ENCODE results near the gene PIK3C2B.
"Not testable (repeated sequence)": the region's sequence is repeated elsewhere in the genome, so short reads cannot be mapped to it uniquely, and the experiment has no call there.

Gene PIK3C2B

GRCh38 chr1:204494281-204495077, at the start of gene PIK3C2B:
TSS of gene PIK3C2B (minus strand) at chr1:204494805. CDS start at chr1:204469802, 25,003 bp downstream.
- DNase-seq (ENCODE audit: low spot score): peak; percentile 88

DNA sequence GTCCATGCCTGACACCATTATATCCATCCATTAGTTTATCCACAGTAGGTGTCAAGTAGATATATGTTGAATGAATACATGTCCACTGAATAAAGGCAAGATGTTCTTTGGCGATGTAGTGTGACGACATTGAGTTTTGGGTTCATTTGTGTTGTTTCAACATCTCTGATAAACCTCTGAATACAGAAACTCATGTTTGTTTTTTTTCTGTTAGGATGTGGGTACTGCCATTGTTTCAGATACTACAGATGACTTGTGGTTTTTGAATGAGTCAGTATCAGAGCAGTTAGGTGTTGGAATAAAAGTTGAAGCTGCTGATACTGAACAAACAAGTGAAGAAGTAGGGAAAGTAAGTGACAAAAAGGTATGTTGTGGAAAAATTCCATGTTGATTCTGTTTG, 49.7 kb upstream of the PIK3C2B start:
- DNase-seq (ENCODE audit: low spot score): no peak

DNA sequence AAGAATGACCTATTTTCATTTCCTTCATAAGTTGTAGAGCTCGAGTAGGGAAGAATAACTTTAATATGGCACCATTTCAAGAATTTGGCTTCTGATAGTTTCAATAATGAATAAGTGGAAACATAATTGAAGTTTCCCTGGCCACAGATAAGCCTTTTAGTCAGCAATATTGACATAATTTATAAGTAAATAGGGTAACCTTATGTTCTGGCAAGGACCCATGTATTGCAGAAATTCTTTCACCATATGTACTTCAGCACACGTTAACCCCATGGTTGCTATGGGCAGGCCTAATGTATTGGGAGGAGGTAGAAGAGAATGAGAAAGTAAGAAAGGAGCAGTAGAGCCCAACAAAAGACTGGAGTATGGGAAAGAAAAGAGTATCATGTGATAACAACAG, 47.0 kb upstream of the PIK3C2B start:
- no peak for DNase-seq (ENCODE audit: low spot score)

DNA sequence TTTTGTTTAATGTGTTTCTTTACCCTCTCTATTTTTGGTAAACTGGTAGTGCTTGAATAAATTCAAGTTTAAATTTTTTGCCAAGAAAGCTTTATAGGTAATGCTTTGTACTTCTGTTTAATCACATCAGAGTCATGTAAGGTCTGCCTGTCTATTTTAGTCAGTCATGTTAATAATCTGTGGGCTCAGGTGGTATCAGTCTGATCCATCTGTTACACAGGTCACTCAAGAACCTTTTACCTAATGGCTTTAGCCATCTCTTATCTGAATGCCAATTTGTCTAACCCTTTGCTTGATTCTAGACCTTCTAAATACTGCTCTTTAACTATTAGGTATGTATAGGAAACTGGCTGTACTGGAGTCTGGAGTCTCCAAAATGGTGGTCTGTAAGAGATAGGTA, 38.2 kb upstream of the PIK3C2B start:
- no peak for DNase-seq (ENCODE audit: low spot score)

- no peak for DNase-seq (ENCODE audit: low spot score)
These were observed 36.3 kb upstream of the PIK3C2B start for GRCh38 chr1:204530932-204531331.

DNA sequence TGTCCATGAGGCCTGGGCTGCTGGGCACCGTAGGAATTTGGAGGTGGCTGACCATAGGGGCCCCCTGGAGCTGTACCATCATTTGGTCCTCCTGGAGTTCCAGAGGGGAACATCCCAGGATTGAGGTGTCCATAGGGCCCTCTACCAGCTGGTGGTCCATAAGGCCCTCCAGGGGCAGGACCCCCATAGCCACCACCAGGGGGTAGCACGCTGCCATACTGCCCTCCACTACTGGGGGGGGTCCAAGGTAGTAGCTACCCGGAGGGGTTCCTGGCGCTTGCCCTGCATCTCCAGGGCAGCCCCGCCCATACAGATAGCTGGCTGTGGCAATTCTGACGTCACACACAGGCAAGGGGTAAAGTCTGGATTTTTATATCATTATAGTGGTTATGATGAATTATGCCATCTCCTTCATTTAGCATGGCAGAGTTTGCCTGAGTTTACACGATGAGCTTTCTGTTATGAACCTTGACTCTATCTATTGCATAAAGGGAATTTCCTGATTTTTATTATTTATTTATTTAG, 34.8 kb upstream of the PIK3C2B start:
- DNase-seq (ENCODE audit: low spot score): no peak

GRCh38 chr1:204528677-204529076, 34.1 kb upstream of the PIK3C2B start:
- DNase-seq (ENCODE audit: low spot score): no peak

GRCh38 chr1:204528241-204528640, 33.6 kb upstream of the PIK3C2B start:
- DNase-seq (ENCODE audit: low spot score): no peak

DNA sequence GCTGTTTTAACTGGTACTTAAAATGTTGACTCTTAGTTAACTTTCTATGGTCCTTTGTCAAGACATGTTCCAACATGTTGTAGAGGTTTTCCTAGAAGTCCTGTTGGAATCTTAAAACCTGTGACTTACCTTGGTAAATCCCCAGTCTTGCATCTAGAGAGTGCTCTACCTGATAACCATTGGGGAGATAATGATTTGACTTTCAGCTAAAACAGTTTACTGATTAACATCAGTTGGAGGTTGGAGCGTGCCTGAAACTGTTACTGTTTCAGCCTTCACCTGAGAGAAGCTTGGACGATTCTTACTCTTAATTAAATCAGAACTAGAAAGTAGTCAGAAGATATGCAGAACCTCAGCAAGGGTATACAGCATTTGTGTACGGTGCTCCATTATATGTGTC, 30.4 kb upstream of the PIK3C2B start:
- no peak for DNase-seq (ENCODE audit: low spot score)

DNA sequence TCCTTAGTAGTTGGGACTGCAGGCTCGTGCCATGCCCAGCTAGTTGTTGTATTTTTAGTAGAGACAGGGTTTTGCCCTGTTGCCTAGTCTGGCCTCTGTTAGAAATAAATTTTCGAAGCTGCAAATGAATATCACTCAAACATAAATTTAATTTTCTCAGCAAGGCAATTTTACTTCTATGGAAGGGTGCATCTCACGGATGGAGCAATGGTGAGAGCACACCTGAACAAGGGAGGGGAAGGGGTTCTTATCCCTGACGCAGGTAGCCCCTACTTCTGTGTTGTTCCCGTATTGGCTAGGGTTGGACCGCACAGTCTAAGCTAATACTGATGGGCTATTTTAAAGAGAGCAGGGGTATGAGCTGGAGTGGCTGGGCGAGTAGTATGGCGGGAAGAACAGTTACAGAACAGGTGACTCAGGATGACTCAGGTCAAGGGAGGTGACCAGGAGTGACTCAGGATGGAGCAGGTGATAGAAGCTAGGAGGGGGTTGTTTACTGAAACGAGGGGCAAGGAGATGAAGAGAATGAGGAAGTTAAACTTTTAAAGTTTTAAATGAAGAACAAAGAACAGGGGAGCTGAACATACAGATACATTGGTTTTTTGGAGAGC, 29.1 kb upstream of the PIK3C2B start:
- DNase-seq (ENCODE audit: low spot score): peak; percentile 47

GRCh38 chr1:204521941-204522521, 27.4 kb upstream of the PIK3C2B start:
- not testable (repeated sequence) for DNase-seq (ENCODE audit: low spot score)

GRCh38 chr1:204520834-204521709, 26.5 kb upstream of the PIK3C2B start:
- DNase-seq (ENCODE audit: low spot score): peak; percentile 72

DNA sequence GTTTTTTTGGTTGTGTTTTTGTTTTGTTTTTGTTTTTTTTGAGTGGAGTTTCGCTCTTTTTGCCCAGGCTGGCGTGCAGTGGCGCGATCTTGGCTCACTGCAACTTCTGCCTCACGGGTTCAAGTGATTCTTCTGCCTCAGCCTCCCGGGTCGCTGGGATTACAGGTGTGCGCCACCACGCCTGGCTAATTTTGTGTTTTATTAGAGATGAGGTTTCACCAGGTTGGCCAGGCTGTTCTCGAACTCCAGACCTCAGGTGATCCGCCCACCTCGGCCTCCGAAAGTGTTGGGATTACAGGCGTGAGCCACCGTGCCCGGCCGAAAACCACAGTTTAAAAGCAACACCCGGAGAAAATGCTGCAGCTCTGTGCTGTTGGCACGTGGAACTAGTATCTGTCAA, 22.8 kb upstream of the PIK3C2B start:
- DNase-seq (ENCODE audit: low spot score): not testable (repeated sequence)

DNA sequence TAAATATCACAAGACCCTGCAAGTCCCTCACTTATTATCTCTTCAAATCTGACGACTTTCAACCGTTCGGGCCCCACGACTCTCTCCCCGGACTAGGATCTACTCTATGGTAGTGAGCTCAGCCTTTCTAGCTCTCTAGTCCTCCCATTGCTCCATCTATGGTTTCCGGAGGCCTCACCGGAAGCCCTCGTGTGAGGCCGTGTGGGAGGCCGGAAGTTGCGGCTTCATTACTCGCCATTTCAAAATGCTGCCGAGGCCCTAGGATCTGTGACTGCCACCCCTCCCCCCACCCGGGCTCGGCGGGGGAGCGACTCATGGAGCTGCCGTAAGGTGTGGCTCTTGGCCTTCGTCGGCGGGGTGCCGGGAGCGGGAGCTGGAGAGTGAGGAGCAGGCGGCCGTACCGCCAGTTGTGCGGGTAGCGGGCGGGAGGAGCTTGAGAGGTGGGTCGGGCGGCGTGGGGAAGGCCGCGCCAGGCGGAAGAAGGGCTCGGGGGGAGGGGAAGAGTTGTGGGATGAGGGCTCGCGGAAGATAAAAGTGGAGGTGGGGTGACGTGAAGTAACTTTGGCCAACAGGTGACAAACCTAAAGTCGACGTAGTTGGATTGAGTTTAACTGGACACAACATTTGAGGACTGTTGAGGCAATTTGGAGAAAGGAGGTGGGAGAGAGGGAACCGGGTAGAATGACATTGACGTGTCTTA, 21.7 kb upstream of the PIK3C2B start, which contains the start of gene MDM4:
MDM4 (plus strand) TSS at position 227 of the 700 bp plus-strand sequence. CDS start 9,113 bp downstream, outside the sequence.
- peak; percentile 97 for DNase-seq (ENCODE audit: low spot score)

- DNase-seq (ENCODE audit: low spot score): no peak
These were observed 20.2 kb upstream of the PIK3C2B start for GRCh38 chr1:204514828-204515227.

GRCh38 chr1:204513117-204513716, 18.6 kb upstream of the PIK3C2B start:
- DNase-seq (ENCODE audit: low spot score): no peak

DNA sequence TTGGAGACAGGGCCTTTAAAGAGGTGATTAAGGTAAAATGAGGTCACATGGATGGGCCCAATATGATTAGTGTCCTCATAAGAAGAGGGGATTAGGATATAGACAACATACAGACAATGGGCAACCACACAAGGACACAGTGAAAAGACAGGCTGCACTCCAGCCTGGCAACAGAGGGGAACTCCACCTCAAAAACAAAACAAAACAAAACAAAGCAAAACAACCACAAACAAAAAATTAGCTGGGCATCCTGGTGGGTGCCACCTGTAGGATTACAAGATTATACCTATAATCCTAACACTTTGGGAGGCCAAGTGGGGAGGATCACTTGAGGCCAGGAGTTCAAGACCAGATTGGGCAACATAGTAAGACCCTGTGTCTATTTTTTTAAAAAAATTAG, 16.8 kb upstream of the PIK3C2B start:
- DNase-seq (ENCODE audit: low spot score): no peak

- DNase-seq (ENCODE audit: low spot score): no peak
These were observed 14.6 kb upstream of the PIK3C2B start for GRCh38 chr1:204509186-204509635.

DNA sequence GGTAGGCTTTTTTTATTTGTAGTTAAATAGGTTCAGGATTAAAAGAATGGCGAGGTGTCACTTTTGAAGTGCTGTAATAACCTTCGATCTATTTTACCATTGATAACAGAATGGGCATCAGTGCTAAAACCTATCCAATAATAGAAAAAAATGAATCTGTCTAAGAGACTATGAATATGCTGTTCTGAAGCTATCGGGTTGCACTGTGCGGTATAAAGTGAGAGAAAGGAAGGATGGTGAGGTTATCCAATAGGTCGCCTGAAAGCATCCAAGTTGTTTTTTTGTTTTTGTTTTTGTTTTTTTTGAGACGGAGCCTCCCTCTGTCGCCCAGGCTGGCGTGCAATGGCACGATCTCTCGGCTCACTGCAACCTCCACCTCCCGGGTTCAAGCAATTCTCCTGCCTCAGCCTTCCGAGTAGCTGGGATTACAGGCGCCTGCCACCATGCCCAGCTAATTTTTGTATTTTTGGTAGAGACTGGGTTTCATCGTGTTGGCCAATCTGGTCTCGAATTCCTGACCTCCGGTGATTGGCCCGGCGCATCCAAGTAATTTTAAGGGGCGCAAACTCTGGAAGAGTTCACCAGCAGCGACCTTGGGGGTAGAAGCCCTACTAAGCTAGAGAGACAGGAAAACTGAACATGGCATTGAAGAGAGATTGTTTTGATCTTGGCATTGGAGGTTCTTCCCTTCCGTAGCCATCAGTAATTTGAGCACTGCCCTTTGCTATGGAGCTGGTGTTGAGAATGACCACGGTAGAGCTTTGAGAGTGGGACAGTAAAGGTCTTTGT, 12.9 kb upstream of the PIK3C2B start:
- peak; percentile 78 for DNase-seq (ENCODE audit: low spot score)

- peak; percentile 88 for DNase-seq (ENCODE audit: low spot score)
These were observed 12.3 kb upstream of the PIK3C2B start for GRCh38 chr1:204506969-204507316.

Data from SW480 (cell line).